ENCODE results near the gene PITPNC1. TPM values are rescaled to one million over a fixed set of nuclear protein-coding genes. Genes with fewer than 3 reads are reported as not detected.

The PITPNC1 gene
- total RNA-seq, 1 experiment from 2014 or later: 20.8 TPM

DNA sequence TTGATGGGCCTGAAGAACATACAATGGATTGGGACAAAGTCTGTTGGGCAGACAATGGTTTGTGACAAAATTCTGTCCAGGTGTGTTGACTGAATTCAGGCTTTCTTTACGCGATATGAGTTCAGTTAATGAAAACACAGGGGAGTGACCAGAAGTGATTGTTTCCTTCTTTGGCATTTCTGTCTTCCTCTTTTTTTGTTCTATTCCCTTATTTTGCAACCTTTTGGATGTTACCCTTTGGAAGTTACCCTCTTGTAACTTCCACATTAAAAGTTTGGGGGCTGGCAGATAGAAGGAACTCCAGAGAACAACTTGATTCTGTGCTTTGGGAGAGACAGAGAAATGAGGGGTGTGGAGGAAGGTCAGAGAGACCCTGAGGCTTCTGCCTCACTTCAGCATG, 126.7 kb downstream of the PITPNC1 start:
- CTCF ChIA-PET: interaction anchor here (0.6 kb wide), 1 partner anchor 16 kb away, joined by 3 read pairs; no protein-coding TSS in a partner anchor
- no peak for ATAC-seq

GRCh38 chr17:67504182-67504581, 127.1 kb downstream of the PITPNC1 start:
- CTCF ChIA-PET: no interaction called here
- peaks cover 9% of the 10 kb centered on the region; the same call in 1 of the 2 replicates for H3K4me1 ChIP-seq (ENCODE audit: control insufficient read depth, insufficient read depth, low read length)
- POLR2A ChIA-PET: no interaction called here
- H3K4me3 ChIP-seq (ENCODE audit: low read depth in 2 of 2, low read length in 2 of 2): no peak overlapping the region
- intact Hi-C loops (cut with micrococcal nuclease; ENCODE audit: unreplicated experiment) (no loop called here), in situ Hi-C loops (cut with HindIII; ENCODE audit: low pct_unique_long_range_greater_than_20kb, low sequenced_read_pairs) (no loop called here)
- ATAC-seq: no peak
- no peak for TF ChIP-seq POLR2AphosphoS5 (IDR thresholded peaks at IDR 0.05; ENCODE audit: low read depth, low read length)
- TF ChIP-seq, protein P1, sequence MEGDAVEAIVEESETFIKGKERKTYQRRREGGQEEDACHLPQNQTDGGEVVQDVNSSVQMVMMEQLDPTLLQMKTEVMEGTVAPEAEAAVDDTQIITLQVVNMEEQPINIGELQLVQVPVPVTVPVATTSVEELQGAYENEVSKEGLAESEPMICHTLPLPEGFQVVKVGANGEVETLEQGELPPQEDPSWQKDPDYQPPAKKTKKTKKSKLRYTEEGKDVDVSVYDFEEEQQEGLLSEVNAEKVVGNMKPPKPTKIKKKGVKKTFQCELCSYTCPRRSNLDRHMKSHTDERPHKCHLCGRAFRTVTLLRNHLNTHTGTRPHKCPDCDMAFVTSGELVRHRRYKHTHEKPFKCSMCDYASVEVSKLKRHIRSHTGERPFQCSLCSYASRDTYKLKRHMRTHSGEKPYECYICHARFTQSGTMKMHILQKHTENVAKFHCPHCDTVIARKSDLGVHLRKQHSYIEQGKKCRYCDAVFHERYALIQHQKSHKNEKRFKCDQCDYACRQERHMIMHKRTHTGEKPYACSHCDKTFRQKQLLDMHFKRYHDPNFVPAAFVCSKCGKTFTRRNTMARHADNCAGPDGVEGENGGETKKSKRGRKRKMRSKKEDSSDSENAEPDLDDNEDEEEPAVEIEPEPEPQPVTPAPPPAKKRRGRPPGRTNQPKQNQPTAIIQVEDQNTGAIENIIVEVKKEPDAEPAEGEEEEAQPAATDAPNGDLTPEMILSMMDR (IDR thresholded peaks at IDR 0.05): no peak
- no peak for TF ChIP-seq REST (IDR thresholded peaks at IDR 0.05; ENCODE audit: insufficient read depth in 1 of 2, low read depth in 2 of 2, low read length in 1 of 2)
- TF ChIP-seq TCF7L2 (IDR thresholded peaks at IDR 0.05; ENCODE audit: low read depth, low read length): no peak
- TF ChIP-seq SIN3A (IDR thresholded peaks at IDR 0.05; ENCODE audit: borderline replicate concordance, insufficient read depth, low read depth, low read length): no peak
- no TSS peak for BruUV-seq (replicated peaks)
- H3K27me3 ChIP-seq (ENCODE audit: control insufficient read depth, insufficient read depth, low read length): no peaks in the 10 kb centered on the region
- H3K27ac ChIP-seq (ENCODE audit: low read length): no peak overlapping the region
- H3K36me3 ChIP-seq (ENCODE audit: control insufficient read depth, insufficient read depth, low read length): no peaks in the 10 kb centered on the region
- peaks cover 8% of the 10 kb centered on the region; the same call in 1 of the 2 replicates for H3K9me3 ChIP-seq (ENCODE audit: control insufficient read depth, insufficient read depth, low read depth, low read length)
- no peak for DNase-seq (ENCODE audit: low read depth, low spot score)

More for the DNA sequence above, 126.7 kb downstream of the PITPNC1 start:
- POLR2A ChIA-PET: no interaction called here
- TF ChIP-seq POLR2AphosphoS5 (IDR thresholded peaks at IDR 0.05; ENCODE audit: low read depth, low read length) (no peak), SIN3A (IDR thresholded peaks at IDR 0.05; ENCODE audit: borderline replicate concordance, insufficient read depth, low read depth, low read length) (no peak), REST (IDR thresholded peaks at IDR 0.05; ENCODE audit: insufficient read depth in 1 of 2, low read depth in 2 of 2, low read length in 1 of 2) (no peak), TCF7L2 (IDR thresholded peaks at IDR 0.05; ENCODE audit: low read depth, low read length) (no peak)
- TF ChIP-seq, protein P1 (IDR thresholded peaks at IDR 0.05): no peak
- Histone ChIP-seq H3K4me1 (ENCODE audit: control insufficient read depth, insufficient read depth, low read length) (peaks cover 9% of the 10 kb centered on the region; the same call in 1 of the 2 replicates), H3K27me3 (ENCODE audit: control insufficient read depth, insufficient read depth, low read length) (no peaks in the 10 kb centered on the region), H3K27ac (ENCODE audit: low read length) (no peak overlapping the region), H3K4me3 (ENCODE audit: low read depth in 2 of 2, low read length in 2 of 2) (no peak overlapping the region), H3K9me3 (ENCODE audit: control insufficient read depth, insufficient read depth, low read depth, low read length) (peaks cover 8% of the 10 kb centered on the region; the same call in 1 of the 2 replicates), H3K36me3 (ENCODE audit: control insufficient read depth, insufficient read depth, low read length) (no peaks in the 10 kb centered on the region)
- BruUV-seq (replicated peaks): no TSS peak
- in situ Hi-C loops (cut with HindIII; ENCODE audit: low pct_unique_long_range_greater_than_20kb, low sequenced_read_pairs) (no loop called here), intact Hi-C loops (cut with micrococcal nuclease; ENCODE audit: unreplicated experiment) (no loop called here)
- DNase-seq (ENCODE audit: low read depth, low spot score): no peak

All from Panc1 (cell line).